CD4-positive, alpha-beta T cell treated with Interleukin-17A for 4 hours (primary cell): ENCODE measurements around the gene CPS1.

Source experiments
- DNase-seq: peaks from one replicate; pipeline ENCODE4 v3.0.0-alpha.2; 2020; ENCODE audit warnings: mixed read lengths

Gene CPS1

DNA sequence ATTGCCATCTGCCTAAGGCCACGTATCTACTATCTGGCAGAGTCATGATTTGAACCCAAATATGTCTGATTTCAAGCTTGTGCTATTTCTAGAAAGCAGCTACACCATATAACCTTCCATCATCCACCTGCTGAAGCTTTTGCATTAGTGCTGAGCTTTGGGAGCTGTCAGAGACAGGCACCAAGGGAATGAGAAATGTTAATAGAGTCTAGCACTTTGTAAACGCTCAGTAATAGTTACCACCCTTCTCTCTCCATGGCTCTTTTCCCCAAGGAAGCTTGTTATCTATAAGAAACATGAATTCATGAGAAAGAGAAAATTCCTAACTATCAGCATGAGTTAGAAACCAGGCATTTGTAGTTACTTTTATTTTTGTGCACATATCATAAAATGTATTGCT, 151.5 kb downstream of the CPS1 start:
- no peak for DNase-seq

DNA sequence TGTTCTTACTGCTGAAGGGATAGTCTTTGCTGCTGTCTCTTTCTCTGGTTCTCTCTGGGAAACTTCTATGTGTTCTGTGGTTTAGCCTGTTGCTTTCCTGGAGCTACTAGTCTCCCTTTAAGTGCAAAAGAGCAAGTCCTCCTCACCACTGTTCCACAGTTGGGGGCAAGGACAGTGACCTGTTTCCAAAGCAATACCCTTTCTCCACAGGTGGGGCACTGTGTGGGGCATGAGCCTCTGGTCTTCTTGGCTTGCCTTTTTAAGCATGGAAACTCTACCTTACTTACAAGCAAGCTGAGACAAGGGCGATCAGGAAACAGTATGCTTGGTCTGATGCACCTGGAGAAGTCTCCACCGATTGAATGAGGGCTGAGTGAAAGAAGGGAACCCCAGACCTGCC, 156.7 kb downstream of the CPS1 start:
- DNase-seq, result no peak

GRCh38 chr2:210715560-210716082, 159.2 kb downstream of the CPS1 start:
- no peak for DNase-seq

DNA sequence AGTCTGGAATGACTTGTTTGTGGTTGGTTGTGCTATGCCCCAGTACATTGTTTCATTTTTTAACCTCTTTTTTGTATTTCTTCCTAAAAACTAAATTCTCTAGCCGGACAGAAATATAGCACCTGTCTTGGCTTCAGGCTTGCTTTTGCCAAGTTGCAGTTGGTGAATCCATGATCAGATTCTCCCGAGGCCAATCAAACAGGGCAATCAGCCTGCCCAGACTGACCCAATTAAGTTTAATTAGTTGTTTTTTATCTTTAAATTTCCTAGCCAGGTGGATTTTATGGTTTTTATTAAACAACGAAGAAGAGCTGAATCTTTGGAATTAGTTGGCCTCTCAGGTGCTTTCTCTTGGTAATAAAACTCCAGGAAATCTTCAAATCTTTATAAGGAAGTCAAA, 162.1 kb downstream of the CPS1 start:
- DNase-seq, result no peak

- DNase-seq, result no peak
Observed at GRCh38 chr2:210722092-210722491, 165.7 kb downstream of the CPS1 start.

DNA sequence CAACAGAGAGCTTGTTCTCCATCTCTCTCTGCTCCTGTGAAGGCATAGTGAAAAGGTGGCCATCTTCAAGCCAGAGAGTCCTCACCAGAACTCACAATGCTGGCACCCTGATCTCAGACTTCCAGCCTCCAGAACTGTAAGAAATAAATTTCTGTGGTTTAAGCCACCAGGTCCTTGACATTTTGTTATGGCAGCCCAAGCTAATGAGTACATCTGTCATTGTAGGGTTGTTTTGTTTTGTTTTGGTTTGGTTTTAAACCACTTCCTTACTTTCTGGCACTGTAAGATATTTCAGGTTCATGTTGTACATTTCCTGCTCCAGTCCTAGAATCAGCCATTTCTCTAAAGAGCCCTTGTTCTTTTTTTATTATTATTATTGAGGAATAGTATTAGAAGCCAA, 171.2 kb downstream of the CPS1 start:
- DNase-seq, result no peak
